Trophoblast cell (in vitro differentiated cells and primary cell): Measurements from ENCODE around the gene MLXIPL.
"Not testable (repeated sequence)": the region's sequence is repeated elsewhere in the genome, so short reads cannot be mapped to it uniquely, and the experiment has no call there.

Experiments used
- DNase-seq, 2 donors: peaks; one replicate each; pipeline ENCODE4 v3.0.0-alpha.2; 2016
- H2AFZ ChIP-seq: 2 replicates; pipeline ENCODE4 v1.6.1; 2013; ENCODE audit warnings: low read length, moderate library complexity, mild to moderate bottlenecking; ENCODE audit not compliant: insufficient read depth, poor library complexity
- H2AK5ac ChIP-seq: 2 replicates; pipeline ENCODE4 v1.6.1; 2013; ENCODE audit warnings: mild to moderate bottlenecking, low read length
- H2BK120ac ChIP-seq: 2 replicates; pipeline ENCODE4 v1.6.1; 2013; ENCODE audit warnings: low read length, mild to moderate bottlenecking, moderate library complexity; ENCODE audit not compliant: insufficient read depth, poor library complexity
- H2BK12ac ChIP-seq: 2 replicates; pipeline ENCODE4 v1.6.1; 2013; ENCODE audit warnings: mild to moderate bottlenecking, low read length, moderate library complexity
- H2BK5ac ChIP-seq: 2 replicates; pipeline ENCODE4 v1.6.1; 2013; ENCODE audit warnings: low read length, low read depth, moderate library complexity, mild to moderate bottlenecking; ENCODE audit not compliant: poor library complexity
- H3K14ac ChIP-seq: 2 replicates; pipeline ENCODE4 v1.6.1; 2013; ENCODE audit warnings: mild to moderate bottlenecking, low read length
- H3K18ac ChIP-seq: 2 replicates; pipeline ENCODE4 v1.6.1; 2013; ENCODE audit warnings: mild to moderate bottlenecking, low read length
- H3K23ac ChIP-seq: 2 replicates; pipeline ENCODE4 v1.6.1; 2013; ENCODE audit warnings: low read length
- H3K27ac ChIP-seq: 2 replicates; pipeline ENCODE4 v1.5.1; 2013; ENCODE audit warnings: low read depth, mild to moderate bottlenecking, inconsistent platforms, low read length, moderate library complexity
- H3K27me3 ChIP-seq: 2 replicates; pipeline ENCODE4 v1.6.1; 2013; ENCODE audit warnings: inconsistent platforms, mild to moderate bottlenecking, low read length, moderate library complexity; ENCODE audit not compliant: insufficient read depth
- H3K36me3 ChIP-seq, 2 experiments: 1 replicate in 1 of 2; 2 replicates in 1 of 2; pipeline ENCODE4 v1.6.1; 2013; ENCODE audit warnings: low read length in 2 of 2, mild to moderate bottlenecking in 2 of 2, moderate library complexity in 1 of 2; ENCODE audit not compliant: insufficient read depth in 2 of 2, control insufficient read depth in 1 of 2
- H3K4ac ChIP-seq: 2 replicates; pipeline ENCODE4 v1.6.1; 2013; ENCODE audit warnings: low read depth, mild to moderate bottlenecking, low read length, moderate library complexity
- H3K4me1 ChIP-seq, 2 experiments: 1 replicate in 1 of 2; 2 replicates in 1 of 2; pipeline ENCODE4 v1.6.1; 2013; ENCODE audit warnings: low read length in 2 of 2, mild to moderate bottlenecking in 2 of 2, moderate library complexity in 1 of 2; ENCODE audit not compliant: insufficient read depth in 2 of 2, control insufficient read depth in 1 of 2
- H3K4me2 ChIP-seq: 2 replicates; pipeline ENCODE4 v1.6.1; 2013; ENCODE audit warnings: inconsistent platforms, mild to moderate bottlenecking, low read length, moderate library complexity
- H3K4me3 ChIP-seq: 2 replicates; pipeline ENCODE4 v1.5.1; 2013; ENCODE audit warnings: mild to moderate bottlenecking, low read depth, low read length, inconsistent platforms
- H3K79me1 ChIP-seq: one replicate; pipeline ENCODE4 v1.6.1; 2013; ENCODE audit warnings: low read length
- H3K79me2 ChIP-seq: 2 replicates; pipeline ENCODE4 v1.6.1; 2013; ENCODE audit warnings: low read length, mild to moderate bottlenecking; ENCODE audit not compliant: control insufficient read depth, insufficient read depth, poor library complexity
- H3K9ac ChIP-seq: 2 replicates; pipeline ENCODE4 v1.6.1; 2013; ENCODE audit warnings: mild to moderate bottlenecking, low read length
- H3K9me3 ChIP-seq: 2 replicates; pipeline ENCODE4 v1.6.1; 2013; ENCODE audit warnings: low read depth, mild to moderate bottlenecking, control low read depth, inconsistent platforms, low read length; ENCODE audit not compliant: insufficient read depth
- H4K12ac ChIP-seq: 2 replicates; pipeline ENCODE4 v1.6.1; 2013; ENCODE audit warnings: low read depth, mild to moderate bottlenecking, low read length, moderate library complexity
- H4K8ac ChIP-seq: 2 replicates; pipeline ENCODE4 v1.6.1; 2013; ENCODE audit warnings: low read depth, mild to moderate bottlenecking, low read length, moderate library complexity
- H4K91ac ChIP-seq: one replicate; pipeline ENCODE4 v1.6.1; 2013; ENCODE audit warnings: low read depth, mild to moderate bottlenecking, low read length, moderate library complexity
- WGBS: extraction: QIAGEN DNeasy Blood & Tissue Kit; methylation state at CpG from one replicate; pipeline ENCODE4 v1.1.7; 2013; ENCODE audit warnings: missing lambda C conversion rate; ENCODE audit not compliant: insufficient read length, insufficient coverage; ENCODE audit errors: extremely low coverage; 5-methylcytosine and 5-hydroxymethylcytosine counted together

The MLXIPL gene

GRCh38 chr7:73667344-73668102 lies 43.2 kb upstream of the MLXIPL start, which contains the start of gene VPS37D:
TSS of gene VPS37D (plus strand) at chr7:73667831. CDS start at chr7:73667959, 128 bp downstream.
- no peaks in the 10 kb centered on the region for H3K79me1 ChIP-seq
- peak within 1 kb of the TSS; percentile 9 for H2BK5ac ChIP-seq
- H3K14ac ChIP-seq: peak within 1 kb of the TSS; percentile 61
- peaks cover 0 to 3% of the 10 kb centered on the region in 2 experiments for H3K4me1 ChIP-seq
- H4K8ac ChIP-seq: peak within 1 kb of the TSS; percentile 43
- no peak within 1 kb of the TSS for H2AK5ac ChIP-seq
- H3K36me3 ChIP-seq: no peaks in the 10 kb centered on the region
- H3K27me3 ChIP-seq: no peaks in the 10 kb centered on the region
- H4K91ac ChIP-seq: peak within 1 kb of the TSS; percentile 48
- no peak within 1 kb of the TSS for H3K4ac ChIP-seq
- H2AFZ ChIP-seq: peak within 1 kb of the TSS; percentile 89
- H2BK120ac ChIP-seq: peak within 1 kb of the TSS; percentile 12
- H2BK12ac ChIP-seq: no peak within 1 kb of the TSS
- peak within 1 kb of the TSS; percentile 64 for H3K4me3 ChIP-seq
- H3K79me2 ChIP-seq: no peaks in the 10 kb centered on the region
- no peak within 1 kb of the TSS for H3K18ac ChIP-seq
- H3K27ac ChIP-seq: no peak within 1 kb of the TSS
- peak; percentile 68 to 92 for DNase-seq
- no peak within 1 kb of the TSS for H3K9ac ChIP-seq
- no CpG with 5 or more reads among the region's 79 CpGs for WGBS
- H4K12ac ChIP-seq: peak within 1 kb of the TSS; percentile 36
- H3K9me3 ChIP-seq: peaks cover 5% of the 10 kb centered on the region
- peak within 1 kb of the TSS; percentile 89 for H3K4me2 ChIP-seq
- H3K23ac ChIP-seq: no peak within 1 kb of the TSS

DNA sequence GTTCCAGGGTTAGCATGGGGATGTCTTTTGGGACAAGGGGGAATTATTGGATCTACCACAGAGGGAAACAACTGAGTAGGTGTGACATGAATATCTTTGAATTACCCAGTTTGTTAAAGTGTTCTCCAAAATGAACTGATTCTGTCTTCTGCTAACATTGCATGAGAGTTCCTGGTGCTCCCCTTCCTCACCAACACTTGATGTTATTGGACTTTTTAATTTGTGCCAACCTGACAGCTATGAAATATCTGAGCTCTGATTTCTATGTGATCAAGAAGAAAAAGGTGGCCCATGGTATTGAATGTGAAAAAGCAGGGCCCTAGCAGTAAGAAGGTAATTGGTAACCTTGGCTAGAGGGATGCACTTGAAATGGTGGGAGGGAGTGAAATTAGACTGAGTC lies 38.7 kb upstream of the MLXIPL start:
- H3K9me3 ChIP-seq: no peaks in the 10 kb centered on the region
- no peak overlapping the region for H3K23ac ChIP-seq
- no peak overlapping the region for H3K14ac ChIP-seq
- no peaks in the 10 kb centered on the region for H3K36me3 ChIP-seq
- no peak overlapping the region for H2BK5ac ChIP-seq
- no peak overlapping the region for H4K12ac ChIP-seq
- no peak overlapping the region for H2BK120ac ChIP-seq
- no peaks in the 10 kb centered on the region for H3K79me1 ChIP-seq
- no peaks in the 10 kb centered on the region for H3K27me3 ChIP-seq
- no peaks in the 10 kb centered on the region for H3K79me2 ChIP-seq
- no peak overlapping the region for H2BK12ac ChIP-seq
- H4K8ac ChIP-seq: no peak overlapping the region
- no peak overlapping the region for H2AFZ ChIP-seq
- H3K4me3 ChIP-seq: no peak overlapping the region
- H3K18ac ChIP-seq: no peak overlapping the region
- H3K4me2 ChIP-seq: no peak overlapping the region
- H3K4ac ChIP-seq: no peak overlapping the region
- no peak overlapping the region for H4K91ac ChIP-seq
- H3K9ac ChIP-seq: no peak overlapping the region
- H3K4me1 ChIP-seq: peaks cover 0 to 3% of the 10 kb centered on the region in 2 experiments
- no peak overlapping the region for H3K27ac ChIP-seq
- DNase-seq: no peak
- no peak overlapping the region for H2AK5ac ChIP-seq

- H3K27me3 ChIP-seq, DNase-seq, H3K18ac ChIP-seq, H3K9ac ChIP-seq, H4K12ac ChIP-seq, H2AK5ac ChIP-seq, H3K79me2 ChIP-seq, H4K8ac ChIP-seq, H3K79me1 ChIP-seq, H2BK5ac ChIP-seq, H2BK12ac ChIP-seq, H3K9me3 ChIP-seq, H3K23ac ChIP-seq, H3K14ac ChIP-seq, H3K4me3 ChIP-seq, H4K91ac ChIP-seq, H3K4me1 ChIP-seq, H3K36me3 ChIP-seq, H2AFZ ChIP-seq, H3K4me2 ChIP-seq, H2BK120ac ChIP-seq, H3K4ac ChIP-seq, H3K27ac ChIP-seq: not testable (repeated sequence)
- no CpG with 5 or more reads among the region's 4 CpGs for WGBS
Measured at GRCh38 chr7:73660594-73660993, 36.3 kb upstream of the MLXIPL start.

DNA sequence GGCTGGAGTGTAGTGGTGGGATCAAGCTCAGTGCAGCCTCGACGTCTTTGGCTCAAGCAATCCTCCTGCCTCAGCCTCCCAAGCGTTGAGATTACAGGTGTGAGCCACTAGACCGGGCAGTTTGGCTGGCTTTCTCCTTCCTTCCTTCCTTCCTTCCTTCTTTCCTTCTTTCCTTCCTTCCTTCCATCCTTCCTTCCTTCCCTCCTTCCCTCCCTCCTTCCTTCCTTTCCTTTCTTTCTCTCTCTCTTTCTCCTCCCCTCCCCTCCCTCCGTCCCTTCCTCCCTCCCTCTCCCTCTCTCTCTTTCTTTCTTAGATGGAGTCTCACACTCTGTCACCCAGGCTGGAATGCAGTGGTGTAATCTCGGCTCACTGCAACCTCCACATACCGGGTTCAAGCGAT lies 35.7 kb upstream of the MLXIPL start:
- no peak overlapping the region for H4K12ac ChIP-seq
- H2AK5ac ChIP-seq: no peak overlapping the region
- H3K27ac ChIP-seq: no peak overlapping the region
- H2BK5ac ChIP-seq: no peak overlapping the region
- H3K9me3 ChIP-seq: no peaks in the 10 kb centered on the region
- H2BK120ac ChIP-seq: no peak overlapping the region
- H4K8ac ChIP-seq: no peak overlapping the region
- WGBS: no CpG with 5 or more reads among the region's 8 CpGs
- H3K23ac ChIP-seq: no peak overlapping the region
- H3K18ac ChIP-seq: no peak overlapping the region
- no peaks in the 10 kb centered on the region for H3K79me2 ChIP-seq
- no peak for DNase-seq
- no peaks in the 10 kb centered on the region for H3K4me1 ChIP-seq
- H3K14ac ChIP-seq: no peak overlapping the region
- H3K9ac ChIP-seq: no peak overlapping the region
- H3K4me3 ChIP-seq: no peak overlapping the region
- no peak overlapping the region for H3K4ac ChIP-seq
- no peaks in the 10 kb centered on the region for H3K36me3 ChIP-seq
- H3K79me1 ChIP-seq: no peaks in the 10 kb centered on the region
- no peak overlapping the region for H2AFZ ChIP-seq
- H3K4me2 ChIP-seq: no peak overlapping the region
- no peak overlapping the region for H4K91ac ChIP-seq
- no peaks in the 10 kb centered on the region for H3K27me3 ChIP-seq
- no peak overlapping the region for H2BK12ac ChIP-seq
